ENCODE results near the gene ITIH4. TPM values are rescaled to one million over a fixed set of nuclear protein-coding genes. Genes with fewer than 3 reads are reported as not detected.
A peak's percentile ranks its signal among the peaks of the same experiment; 100 is the strongest.

The ITIH4 gene
- total and polyA plus RNA-seq, 2 of the 13 experiments (the other 11 are each of a cell fraction or from before 2014, with no cell fraction given), result 2.7 to 5.3 TPM

GRCh38 chr3:52811452-52812011 lies 18.9 kb downstream of the ITIH4 start:
- peak overlapping the region in 1 of 3 experiments; percentile 31; a peak in 1 of 6 replicates for H3K4me3 ChIP-seq (replicated peaks in 1 of 3; ENCODE audit: insufficient read depth in 1 of 3, low read depth in 2 of 3, low read length in 3 of 3)
- POLR2A ChIA-PET, result interaction anchor here (0.7 to 4.4 kb wide), 12 partner anchors 9 to 106 kb away, joined by 3 to 18 read pairs (median 6); partner anchors contain the start of genes GLT8D1, ITIH3, NEK4 and SPCS1
- 5% methylated on average over 3 of the region's 7 CpGs for WGBS (ENCODE audit: low lambda C conversion rate)
- CTCF ChIA-PET (ENCODE audit: low intra/inter-chr PET ratio, low total read pairs), result no interaction called here
- no TSS peak for BruUV-seq (replicated peaks)
- H3K9me3 ChIP-seq (ENCODE audit: low read length), result no peaks in the 10 kb centered on the region
- H3K79me2 ChIP-seq (ENCODE audit: insufficient read depth, low read length), result no peaks in the 10 kb centered on the region
- peak; percentile 83 for FAIRE-seq
- no peaks in the 10 kb centered on the region for H4K20me1 ChIP-seq (ENCODE audit: insufficient read depth, low read length)
- peaks cover 0 to 3% of the 10 kb centered on the region in 2 experiments; a peak in 2 of 5 replicates for H3K36me3 ChIP-seq (replicated peaks in 1 of 2; ENCODE audit: control insufficient read depth in 1 of 2, insufficient read depth in 2 of 2, low read length in 2 of 2)
- H3K27ac ChIP-seq (ENCODE audit: extremely low read length, insufficient read depth, low read length), result no peak overlapping the region
- H3K27me3 ChIP-seq (ENCODE audit: control insufficient read depth in 1 of 2, insufficient read depth in 2 of 2, low read length in 2 of 2), result no peaks in the 10 kb centered on the region
- peak; percentile 43 for DNase-seq (ENCODE audit: low spot score)
- ATAC-seq, result peak; percentile 56
- no peak overlapping the region for H3K9ac ChIP-seq (ENCODE audit: insufficient read depth, low read depth, low read length)
- peaks cover 61% of the 10 kb centered on the region for H3K4me1 ChIP-seq (ENCODE audit: insufficient read depth, low read length)
- H3K4me2 ChIP-seq (ENCODE audit: low read depth, low read length), result peak overlapping the region; percentile 51
- intact Hi-C loops (cut with micrococcal nuclease; ENCODE audit: unreplicated experiment), result no loop called here
- in situ Hi-C loops (cut with HindIII; ENCODE audit: extremely low pct_ligation_motif_present, low pct_unique_long_range_greater_than_20kb), result no loop called here
- no peak overlapping the region for H2AFZ ChIP-seq (ENCODE audit: low read length)
- TF ChIP-seq, protein P1, sequence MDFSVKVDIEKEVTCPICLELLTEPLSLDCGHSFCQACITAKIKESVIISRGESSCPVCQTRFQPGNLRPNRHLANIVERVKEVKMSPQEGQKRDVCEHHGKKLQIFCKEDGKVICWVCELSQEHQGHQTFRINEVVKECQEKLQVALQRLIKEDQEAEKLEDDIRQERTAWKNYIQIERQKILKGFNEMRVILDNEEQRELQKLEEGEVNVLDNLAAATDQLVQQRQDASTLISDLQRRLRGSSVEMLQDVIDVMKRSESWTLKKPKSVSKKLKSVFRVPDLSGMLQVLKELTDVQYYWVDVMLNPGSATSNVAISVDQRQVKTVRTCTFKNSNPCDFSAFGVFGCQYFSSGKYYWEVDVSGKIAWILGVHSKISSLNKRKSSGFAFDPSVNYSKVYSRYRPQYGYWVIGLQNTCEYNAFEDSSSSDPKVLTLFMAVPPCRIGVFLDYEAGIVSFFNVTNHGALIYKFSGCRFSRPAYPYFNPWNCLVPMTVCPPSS (IDR thresholded peaks at IDR 0.05), result no peak
- no peak for TF ChIP-seq SNRNP70 (IDR thresholded peaks at IDR 0.05; ENCODE audit: low read depth, low read length)
- 0 out of 2 replicates have a peak, but pooled peaks have one; percentile 24 for TF ChIP-seq GABPB1 (CRISPR knock-in tag; IDR thresholded peaks at IDR 0.05)
- no peak for TF ChIP-seq ZNF17 (CRISPR knock-in tag; IDR thresholded peaks at IDR 0.05)
- TF ChIP-seq ZNF530 (CRISPR knock-in tag; IDR thresholded peaks at IDR 0.05; ENCODE audit: low read depth), result no peak
- peak; percentile 29; the same call in 1 of the 2 replicates for TF ChIP-seq CEBPB (IDR thresholded peaks at IDR 0.05; ENCODE audit: borderline replicate concordance, low read depth, low read length)
- TF ChIP-seq, protein P2, sequence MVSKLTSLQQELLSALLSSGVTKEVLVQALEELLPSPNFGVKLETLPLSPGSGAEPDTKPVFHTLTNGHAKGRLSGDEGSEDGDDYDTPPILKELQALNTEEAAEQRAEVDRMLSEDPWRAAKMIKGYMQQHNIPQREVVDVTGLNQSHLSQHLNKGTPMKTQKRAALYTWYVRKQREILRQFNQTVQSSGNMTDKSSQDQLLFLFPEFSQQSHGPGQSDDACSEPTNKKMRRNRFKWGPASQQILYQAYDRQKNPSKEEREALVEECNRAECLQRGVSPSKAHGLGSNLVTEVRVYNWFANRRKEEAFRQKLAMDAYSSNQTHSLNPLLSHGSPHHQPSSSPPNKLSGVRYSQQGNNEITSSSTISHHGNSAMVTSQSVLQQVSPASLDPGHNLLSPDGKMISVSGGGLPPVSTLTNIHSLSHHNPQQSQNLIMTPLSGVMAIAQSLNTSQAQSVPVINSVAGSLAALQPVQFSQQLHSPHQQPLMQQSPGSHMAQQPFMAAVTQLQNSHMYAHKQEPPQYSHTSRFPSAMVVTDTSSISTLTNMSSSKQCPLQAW (CRISPR knock-in tag; IDR thresholded peaks at IDR 0.05), result peak; percentile 50; the same call in 1 of the 2 replicates
- TF ChIP-seq ZNF770 (CRISPR knock-in tag; IDR thresholded peaks at IDR 0.05), result peak; percentile 95
- TF ChIP-seq, protein P3, sequence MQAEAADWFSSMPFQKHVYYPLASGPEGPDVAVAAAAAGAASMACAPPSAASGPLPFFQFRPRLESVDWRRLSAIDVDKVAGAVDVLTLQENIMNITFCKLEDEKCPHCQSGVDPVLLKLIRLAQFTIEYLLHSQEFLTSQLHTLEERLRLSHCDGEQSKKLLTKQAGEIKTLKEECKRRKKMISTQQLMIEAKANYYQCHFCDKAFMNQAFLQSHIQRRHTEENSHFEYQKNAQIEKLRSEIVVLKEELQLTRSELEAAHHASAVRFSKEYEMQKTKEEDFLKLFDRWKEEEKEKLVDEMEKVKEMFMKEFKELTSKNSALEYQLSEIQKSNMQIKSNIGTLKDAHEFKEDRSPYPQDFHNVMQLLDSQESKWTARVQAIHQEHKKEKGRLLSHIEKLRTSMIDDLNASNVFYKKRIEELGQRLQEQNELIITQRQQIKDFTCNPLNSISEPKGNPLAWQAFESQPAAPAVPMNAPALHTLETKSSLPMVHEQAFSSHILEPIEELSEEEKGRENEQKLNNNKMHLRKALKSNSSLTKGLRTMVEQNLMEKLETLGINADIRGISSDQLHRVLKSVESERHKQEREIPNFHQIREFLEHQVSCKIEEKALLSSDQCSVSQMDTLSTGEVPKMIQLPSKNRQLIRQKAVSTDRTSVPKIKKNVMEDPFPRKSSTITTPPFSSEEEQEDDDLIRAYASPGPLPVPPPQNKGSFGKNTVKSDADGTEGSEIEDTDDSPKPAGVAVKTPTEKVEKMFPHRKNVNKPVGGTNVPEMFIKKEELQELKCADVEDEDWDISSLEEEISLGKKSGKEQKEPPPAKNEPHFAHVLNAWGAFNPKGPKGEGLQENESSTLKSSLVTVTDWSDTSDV (CRISPR knock-in tag; IDR thresholded peaks at IDR 0.05), result no peak
- peak; percentile 68; the same call in 1 of the 2 replicates for TF ChIP-seq HNF4G (IDR thresholded peaks at IDR 0.05; ENCODE audit: borderline replicate concordance, low read depth, low read length)
- TF ChIP-seq HNF4G (CRISPR knock-in tag; IDR thresholded peaks at IDR 0.05; ENCODE audit: borderline replicate concordance, low read depth), result 0 out of 2 replicates have a peak, but pooled peaks have one; percentile 46
- peak; percentile 79 for TF ChIP-seq ZMYM3 (CRISPR knock-in tag; IDR thresholded peaks at IDR 0.05)
- TF ChIP-seq ZMYM2 (CRISPR knock-in tag; IDR thresholded peaks at IDR 0.05), result peak; percentile 60; the same call in 1 of the 2 replicates
- peak; percentile 74 for TF ChIP-seq HNF4A (CRISPR knock-in tag; IDR thresholded peaks at IDR 0.05)

All from HepG2 (cell line).